Mucosa of stomach (tissue), 1 donor: ENCODE data around the gene SEBOX.
"Not testable (repeated sequence)": the region's sequence is repeated elsewhere in the genome, so short reads cannot be mapped to it uniquely, and the experiment has no call there.

ENCODE experiments used
- H3K27me3 ChIP-seq: one replicate; pipeline ENCODE4 v1.7.0; 2013; ENCODE audit warnings: mild to moderate bottlenecking, low read length; ENCODE audit not compliant: control insufficient read depth, insufficient read depth
- H3K36me3 ChIP-seq: one replicate; pipeline ENCODE4 v1.7.0; 2013; ENCODE audit warnings: low read length; ENCODE audit not compliant: control insufficient read depth, insufficient read depth
- H3K4me1 ChIP-seq: one replicate; pipeline ENCODE4 v1.7.0; 2013; ENCODE audit warnings: mild to moderate bottlenecking, low read length; ENCODE audit not compliant: control insufficient read depth, insufficient read depth
- H3K4me3 ChIP-seq: one replicate; pipeline ENCODE4 v1.7.0; 2013; ENCODE audit warnings: low read length
- H3K9ac ChIP-seq: one replicate; pipeline ENCODE4 v1.7.0; 2013; ENCODE audit warnings: mild to moderate bottlenecking, low read length, moderate library complexity
- H3K9me3 ChIP-seq: one replicate; pipeline ENCODE4 v1.7.0; 2013; ENCODE audit warnings: mild to moderate bottlenecking, low read length, moderate library complexity; ENCODE audit not compliant: control insufficient read depth
- donor health status: Pancreatic carcinoma.

The SEBOX gene

DNA sequence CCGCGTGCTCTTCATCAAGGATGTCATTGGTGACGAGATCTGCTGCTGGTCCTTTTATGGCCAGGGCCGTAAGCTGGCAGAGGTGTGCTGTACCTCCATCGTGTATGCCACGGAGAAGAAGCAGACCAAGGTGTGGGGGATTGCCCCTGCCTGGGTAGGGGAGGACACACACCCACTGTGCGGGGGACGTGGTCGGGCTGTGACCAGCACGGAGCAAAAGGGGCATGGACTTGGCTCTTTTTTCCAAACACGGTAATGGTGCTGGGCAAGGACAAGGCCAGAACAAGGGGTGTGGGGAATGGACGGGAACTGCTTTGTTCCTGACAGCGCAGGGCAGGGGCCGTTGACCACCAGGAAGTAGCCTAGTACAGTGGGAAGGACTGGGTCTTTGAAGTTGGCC is 22.7 kb downstream of the SEBOX start:
- no peak overlapping the region for H3K9ac ChIP-seq
- H3K4me3 ChIP-seq = no peak overlapping the region
- no peaks in the 10 kb centered on the region for H3K9me3 ChIP-seq
- H3K36me3 ChIP-seq = peaks cover 20% of the 10 kb centered on the region
- no peaks in the 10 kb centered on the region for H3K4me1 ChIP-seq
- no peaks in the 10 kb centered on the region for H3K27me3 ChIP-seq

DNA sequence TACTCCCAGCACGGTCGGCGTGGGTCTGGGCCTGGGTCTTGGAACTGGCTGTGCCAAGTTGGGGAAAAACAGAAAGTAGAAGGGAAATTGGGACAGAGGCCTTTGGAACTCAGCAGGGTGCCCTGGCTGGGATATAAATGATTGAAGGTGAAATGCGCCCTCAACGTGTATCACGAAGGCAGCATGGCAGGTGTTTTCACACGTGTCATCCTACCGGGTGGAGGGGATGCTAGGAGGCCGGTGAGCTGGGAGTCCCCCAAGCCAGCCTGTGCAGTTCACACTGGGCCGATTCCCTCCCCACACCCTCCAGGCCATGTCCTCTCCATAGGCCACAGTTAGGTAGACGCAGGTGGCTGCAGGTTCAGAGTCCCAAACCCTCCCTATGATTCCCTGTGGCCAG is 23.5 kb downstream of the SEBOX start:
- H3K36me3 ChIP-seq = peaks cover 20% of the 10 kb centered on the region
- no peak overlapping the region for H3K9ac ChIP-seq
- H3K9me3 ChIP-seq = no peaks in the 10 kb centered on the region
- peaks cover 5% of the 10 kb centered on the region for H3K4me1 ChIP-seq
- no peak overlapping the region for H3K4me3 ChIP-seq
- H3K27me3 ChIP-seq = no peaks in the 10 kb centered on the region

DNA sequence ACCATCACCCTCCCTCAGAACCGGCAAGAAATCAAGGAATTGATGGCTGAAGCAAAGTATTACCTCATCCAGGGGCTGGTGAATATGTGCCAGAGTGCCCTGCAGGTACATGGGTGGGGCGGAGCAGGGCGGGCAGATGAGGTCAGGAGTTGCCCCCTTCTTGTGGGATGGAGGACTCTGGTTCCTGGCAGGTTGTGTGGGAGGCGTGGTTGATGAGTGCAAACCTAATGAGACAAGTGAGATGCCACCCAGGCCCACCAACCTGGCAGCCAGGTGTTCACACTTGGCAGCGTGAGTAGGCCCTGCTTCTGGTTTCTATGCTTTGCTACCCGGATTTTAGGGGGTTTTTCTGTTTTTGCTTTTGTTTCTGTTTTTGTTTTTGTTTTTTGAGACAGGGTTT is 24.6 kb downstream of the SEBOX start:
- no peak overlapping the region for H3K4me3 ChIP-seq
- H3K9me3 ChIP-seq = no peaks in the 10 kb centered on the region
- H3K9ac ChIP-seq = no peak overlapping the region
- peaks cover 14% of the 10 kb centered on the region for H3K36me3 ChIP-seq
- H3K4me1 ChIP-seq = peaks cover 6% of the 10 kb centered on the region
- H3K27me3 ChIP-seq = no peaks in the 10 kb centered on the region

DNA sequence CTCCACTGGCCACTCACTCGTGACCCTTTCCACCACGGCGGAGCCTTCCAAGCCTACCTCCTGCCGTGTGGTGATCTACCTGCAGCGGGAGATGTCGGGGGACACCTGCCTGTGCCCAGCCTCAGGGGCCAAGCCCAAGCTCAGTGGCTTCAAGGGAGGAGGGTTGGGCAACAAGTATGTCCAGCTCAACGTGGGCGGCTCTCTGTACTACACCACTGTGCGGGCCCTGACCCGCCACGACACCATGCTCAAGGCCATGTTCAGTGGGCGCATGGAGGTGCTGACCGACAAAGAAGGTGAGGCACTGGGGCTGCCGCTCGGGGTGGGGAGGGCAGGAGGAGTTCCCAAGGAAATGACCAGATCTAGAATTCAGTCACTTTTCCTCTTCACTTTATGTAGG is 25.6 kb downstream of the SEBOX start:
- no peaks in the 10 kb centered on the region for H3K27me3 ChIP-seq
- peaks cover 14% of the 10 kb centered on the region for H3K36me3 ChIP-seq
- H3K4me1 ChIP-seq = peaks cover 9% of the 10 kb centered on the region
- no peak overlapping the region for H3K9ac ChIP-seq
- H3K9me3 ChIP-seq = no peaks in the 10 kb centered on the region
- no peak overlapping the region for H3K4me3 ChIP-seq

DNA sequence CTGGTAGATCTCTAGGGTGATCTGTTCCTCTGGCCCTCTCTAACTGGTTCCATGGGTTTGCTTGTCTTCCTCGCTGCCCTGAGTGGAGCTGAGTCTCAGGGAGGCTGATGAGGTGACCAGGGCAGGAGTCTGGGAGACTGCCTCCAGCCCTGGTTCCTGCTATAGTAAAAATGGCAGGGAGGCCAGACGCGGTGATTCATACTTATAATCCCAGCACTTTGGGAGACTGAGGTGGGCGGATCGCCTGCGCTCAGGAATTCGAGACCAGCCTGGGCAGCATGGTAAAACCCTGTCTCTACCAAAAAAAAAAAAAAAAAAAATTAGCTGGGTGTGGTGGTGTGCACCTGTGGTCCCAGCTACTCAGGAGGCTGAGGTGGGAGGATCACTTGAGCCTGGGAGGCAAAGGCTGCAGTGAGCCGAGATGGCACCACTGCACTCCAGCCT is 26.2 kb downstream of the SEBOX start:
- H3K4me3 ChIP-seq, H3K9ac ChIP-seq, H3K27me3 ChIP-seq, H3K9me3 ChIP-seq: not testable (repeated sequence)
- Histone ChIP-seq H3K36me3 (peaks cover 14% of the 10 kb centered on the region), H3K4me1 (peaks cover 16% of the 10 kb centered on the region)

DNA sequence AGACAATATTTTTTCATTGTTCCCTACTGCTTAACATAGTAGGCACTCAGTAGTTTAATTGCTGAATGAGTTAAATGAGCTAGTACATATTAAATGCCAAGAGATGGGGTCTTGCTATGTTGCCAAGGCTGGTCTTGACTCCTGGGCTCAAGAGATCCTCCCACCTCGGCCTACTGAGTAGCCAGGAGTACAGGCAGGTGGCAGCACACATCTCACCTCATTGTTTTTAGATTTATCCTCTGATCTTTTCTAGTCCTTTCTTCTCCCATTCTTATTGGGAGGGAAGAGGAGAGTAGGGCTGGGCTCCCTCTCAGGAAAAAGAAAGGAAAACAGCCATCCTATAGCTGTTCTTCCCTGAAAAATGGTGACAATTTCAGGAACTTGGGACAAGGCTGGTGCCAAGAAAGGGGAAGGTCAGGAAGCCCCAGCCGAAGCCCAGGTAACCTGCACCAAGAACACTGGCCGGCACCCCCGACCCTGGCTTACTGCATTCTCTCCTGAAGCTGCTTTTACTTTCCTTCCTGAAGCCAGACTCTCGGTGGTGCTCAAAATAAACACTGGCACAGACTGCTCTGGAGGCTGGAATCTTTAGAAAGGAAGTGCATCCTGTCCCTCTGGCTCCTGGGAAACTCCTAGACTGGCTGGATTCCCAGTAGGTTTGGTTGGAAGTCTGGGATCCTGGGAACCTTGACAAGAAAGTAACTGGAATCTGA is 26.8 kb downstream of the SEBOX start:
- Histone ChIP-seq H3K27me3 (no peaks in the 10 kb centered on the region), H3K9ac (no peak overlapping the region), H3K9me3 (no peaks in the 10 kb centered on the region), H3K4me1 (peaks cover 19% of the 10 kb centered on the region), H3K36me3 (peaks cover 14% of the 10 kb centered on the region), H3K4me3 (no peak overlapping the region)

DNA sequence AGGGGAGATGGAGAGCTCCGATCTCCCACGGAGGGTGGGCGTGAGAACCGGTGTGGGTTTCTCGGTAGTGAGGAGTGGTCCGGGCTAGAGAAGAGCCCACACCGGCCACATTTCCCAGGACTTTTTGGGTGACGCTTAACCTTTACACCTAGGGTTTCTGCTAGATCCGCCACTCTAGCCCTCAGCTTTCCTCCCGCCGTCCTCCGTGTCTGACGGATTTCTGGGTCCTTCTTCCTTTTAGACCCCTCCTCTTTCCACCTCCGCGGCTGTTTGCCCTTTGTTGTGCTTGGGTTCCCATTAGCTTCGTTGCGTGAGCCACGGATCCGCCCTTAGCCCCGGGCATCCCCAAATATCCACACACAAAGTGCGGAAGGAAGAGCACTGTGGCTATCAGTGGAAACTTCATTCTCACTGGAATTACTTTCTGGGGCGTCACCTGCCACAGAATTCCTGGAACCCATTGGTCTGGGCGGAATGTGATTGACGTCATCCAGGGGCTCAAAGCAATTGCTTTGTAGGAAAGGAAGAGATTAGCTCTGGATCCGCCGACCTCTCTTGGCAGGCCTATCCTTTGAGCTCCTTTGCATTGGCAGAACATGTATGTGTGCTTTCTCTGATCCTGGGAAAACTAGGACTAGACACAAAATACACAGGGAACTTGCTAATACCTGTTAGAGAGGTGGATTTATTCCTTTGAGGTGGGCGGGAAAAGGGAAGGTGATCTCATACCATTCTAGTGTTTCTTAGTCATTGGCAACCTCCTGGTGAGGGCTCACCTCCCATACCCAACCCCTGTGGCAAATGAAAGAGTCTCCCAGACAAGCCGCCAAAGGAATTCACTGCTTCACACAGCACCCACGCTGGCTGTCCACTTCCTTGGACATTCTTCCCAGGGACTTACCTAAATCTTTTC is 28.8 kb downstream of the SEBOX start:
- H3K36me3 ChIP-seq = peaks cover 11% of the 10 kb centered on the region
- H3K4me1 ChIP-seq = peaks cover 19% of the 10 kb centered on the region
- H3K9me3 ChIP-seq = no peaks in the 10 kb centered on the region
- peak overlapping the region; percentile 62 for H3K4me3 ChIP-seq
- no peaks in the 10 kb centered on the region for H3K27me3 ChIP-seq
- H3K9ac ChIP-seq = peak overlapping the region; percentile 75

DNA sequence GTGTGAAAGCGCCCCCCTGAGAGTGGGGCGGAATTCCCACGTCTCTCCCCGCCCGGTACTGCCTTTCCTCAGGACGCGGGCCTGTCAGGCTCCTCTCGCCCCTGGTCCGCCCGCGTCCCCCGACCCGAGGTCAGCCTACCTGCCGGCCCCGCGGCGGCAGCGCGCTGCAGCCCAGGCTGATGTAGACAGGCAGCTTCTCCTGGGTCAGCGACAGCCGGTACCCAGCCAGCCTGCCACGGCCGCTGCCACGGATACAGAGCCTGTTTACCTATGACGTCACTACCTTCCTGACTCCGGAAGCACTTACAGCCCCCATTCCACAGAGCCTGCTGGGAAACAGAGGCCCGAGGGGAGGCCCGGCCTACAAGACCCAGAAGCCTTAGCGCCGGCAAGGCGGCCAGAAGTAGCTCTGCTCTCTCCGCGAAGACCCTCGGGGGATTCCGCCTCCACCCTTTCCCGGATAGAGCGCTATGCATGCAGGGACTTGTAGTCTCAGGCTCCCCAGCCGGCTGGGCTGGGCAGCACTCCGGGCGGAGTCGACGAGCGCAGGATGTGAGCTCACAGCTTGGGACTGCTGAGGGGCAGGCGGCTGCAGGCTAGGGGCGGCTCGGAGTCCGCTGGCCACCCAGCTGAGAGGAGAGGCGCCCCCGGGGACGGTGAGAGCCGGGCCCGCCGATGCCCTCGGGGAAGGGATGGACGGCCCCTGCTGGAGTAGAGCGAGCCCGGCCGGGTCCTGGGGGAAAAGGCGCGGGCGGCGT is 29.6 kb downstream of the SEBOX start, which contains the start of the genes IFT20 and TNFAIP1:
Gene IFT20 (minus strand): TSS at position 272 of the 758 bp plus-strand sequence. CDS start 3,487 bp downstream, outside the sequence.
Gene TNFAIP1 (plus strand): TSS at position 561 of the 758 bp plus-strand sequence. CDS start 3,761 bp downstream, outside the sequence.
- H3K27me3 ChIP-seq = no peaks in the 10 kb centered on the region
- H3K4me3 ChIP-seq = peak within 1 kb of the TSS; percentile 86
- H3K4me1 ChIP-seq = peaks cover 19% of the 10 kb centered on the region

DNA sequence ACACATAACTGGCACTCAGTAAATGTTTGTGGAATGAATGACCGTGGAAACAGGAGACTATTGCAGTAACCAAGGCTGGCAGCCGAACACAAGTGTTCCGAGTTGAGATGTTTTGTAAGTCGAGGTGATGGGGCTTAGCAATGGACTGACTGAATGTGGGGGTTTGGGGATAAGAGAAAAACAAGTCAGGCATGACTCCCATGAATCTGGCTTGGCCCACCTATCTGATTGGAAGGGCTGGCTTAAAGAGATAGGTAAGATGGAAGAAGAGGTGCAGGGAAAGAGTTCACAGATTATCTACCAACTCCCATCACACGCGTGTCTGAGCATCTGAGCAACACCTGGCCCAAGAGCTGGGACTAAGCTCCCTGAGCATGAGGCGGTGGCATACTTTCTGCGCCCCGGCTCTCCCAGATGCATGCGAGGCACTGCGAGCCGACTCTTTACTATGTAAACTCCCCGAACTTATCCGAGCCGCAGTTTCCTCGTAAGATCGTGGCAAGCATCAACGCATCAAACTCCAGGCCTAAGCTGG is 30.3 kb downstream of the SEBOX start:
- H3K4me1 ChIP-seq = peaks cover 19% of the 10 kb centered on the region
- peaks cover 13% of the 10 kb centered on the region for H3K36me3 ChIP-seq
- H3K9me3 ChIP-seq = no peaks in the 10 kb centered on the region
- H3K9ac ChIP-seq = peak overlapping the region; percentile 75
- no peaks in the 10 kb centered on the region for H3K27me3 ChIP-seq
- H3K4me3 ChIP-seq = peak overlapping the region; percentile 86

More for the DNA sequence above, 29.6 kb downstream of the SEBOX start, which contains the start of the genes IFT20 and TNFAIP1:
- Histone ChIP-seq H3K9me3 (no peaks in the 10 kb centered on the region), H3K9ac (peak within 1 kb of the TSS; percentile 75), H3K36me3 (peaks cover 13% of the 10 kb centered on the region)

DNA sequence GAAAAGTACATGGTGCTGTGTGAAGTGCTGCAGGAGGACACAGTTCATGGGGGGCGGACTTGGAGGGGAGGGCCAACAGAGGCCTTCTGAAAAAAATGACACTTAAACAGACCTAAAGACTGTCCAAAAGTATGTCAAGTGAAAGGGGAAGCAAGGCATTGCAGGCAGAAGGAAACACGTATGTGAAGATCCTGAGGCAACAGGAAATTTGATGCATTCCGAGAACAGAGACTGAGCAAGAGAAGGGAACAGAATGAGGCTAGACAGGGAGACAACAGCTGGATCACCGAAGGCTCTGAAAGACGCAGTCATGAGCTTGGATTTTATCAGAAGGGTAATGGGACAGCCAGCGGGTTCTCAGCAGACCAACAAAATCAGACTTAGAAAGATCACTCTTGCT is 30.8 kb downstream of the SEBOX start:
- Histone ChIP-seq H3K9ac (peak overlapping the region; percentile 75), H3K4me1 (peaks cover 19% of the 10 kb centered on the region)

DNA sequence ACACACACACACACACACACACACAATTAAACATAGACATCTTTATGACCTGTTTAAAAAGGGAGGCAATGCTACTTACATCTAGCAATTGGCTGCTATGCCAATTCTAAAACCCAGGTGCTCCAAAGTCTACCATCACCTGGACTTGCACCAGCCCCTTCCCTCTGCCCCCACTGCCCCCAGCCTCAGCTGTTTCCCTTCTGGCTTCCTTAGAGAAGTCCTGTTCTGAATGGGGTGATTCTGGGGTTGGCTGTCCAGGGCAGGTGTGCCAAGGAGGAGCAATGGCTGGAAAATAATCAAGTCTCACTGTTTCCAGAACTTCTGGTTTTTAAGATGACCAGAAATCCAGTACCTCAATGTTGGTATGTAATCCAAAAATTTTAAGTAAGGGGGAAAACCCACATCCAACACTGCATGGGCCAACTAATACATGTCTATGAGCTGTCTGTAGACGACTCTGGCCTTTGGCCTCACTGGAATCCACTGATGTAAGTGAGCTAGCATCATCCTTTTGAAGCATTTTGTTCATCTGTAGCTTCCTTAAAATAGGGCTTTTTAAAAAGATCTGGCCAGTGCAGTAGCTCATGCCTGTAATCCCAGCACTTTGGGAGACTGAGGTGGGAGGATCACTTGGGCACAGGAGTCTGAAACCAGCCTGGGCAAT is 31.8 kb downstream of the SEBOX start:
- no peak overlapping the region for H3K9ac ChIP-seq
- peaks cover 16% of the 10 kb centered on the region for H3K36me3 ChIP-seq
- H3K4me1 ChIP-seq = peaks cover 19% of the 10 kb centered on the region
- no peak overlapping the region for H3K4me3 ChIP-seq
- no peaks in the 10 kb centered on the region for H3K9me3 ChIP-seq
- H3K27me3 ChIP-seq = no peaks in the 10 kb centered on the region

More for the DNA sequence above, 30.8 kb downstream of the SEBOX start:
- no peaks in the 10 kb centered on the region for H3K27me3 ChIP-seq
- H3K4me3 ChIP-seq = peak overlapping the region; percentile 86
- H3K9me3 ChIP-seq = no peaks in the 10 kb centered on the region
- peaks cover 13% of the 10 kb centered on the region for H3K36me3 ChIP-seq
